ENCODE data around the gene GIT2.

The GIT2 gene

DNA sequence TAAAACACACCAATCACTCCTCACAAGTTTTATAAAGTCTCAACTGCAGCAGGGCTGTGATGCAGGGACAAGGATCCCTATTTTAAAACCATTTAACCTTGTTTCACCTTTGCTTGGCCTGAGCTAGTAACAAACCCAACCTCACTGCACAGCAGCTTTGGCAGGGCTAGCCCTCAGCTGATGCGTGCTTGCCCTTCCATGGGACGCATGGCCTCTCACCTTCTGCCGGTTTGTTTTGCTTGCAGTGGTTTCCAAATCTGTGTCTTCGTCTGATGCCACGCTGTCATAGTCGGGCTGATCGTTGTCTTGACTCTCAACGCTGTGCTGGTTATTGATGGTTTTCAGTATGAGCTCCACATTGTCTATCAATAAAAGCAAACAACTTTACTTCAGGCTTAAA, 43.3 kb downstream of the GIT2 start:
- Histone ChIP-seq H3K27ac (ENCODE audit: low read depth, low read length) (no peak overlapping the region), H3K4me1 (ENCODE audit: insufficient read depth, low read length) (peaks cover 27% of the 10 kb centered on the region), H3K9ac (ENCODE audit: low read length) (no peak overlapping the region), H3K4me3 (ENCODE audit: low read depth in 1 of 2, low read length in 2 of 2) (no peak overlapping the region), H3K36me3 (ENCODE audit: insufficient read depth, low read length) (peaks cover 30% of the 10 kb centered on the region), H3K27me3 (ENCODE audit: control insufficient read depth in 1 of 2, insufficient read depth in 2 of 2, low read length in 2 of 2) (no peaks in the 10 kb centered on the region), H3K9me3 (ENCODE audit: low read length) (no peaks in the 10 kb centered on the region)

DNA sequence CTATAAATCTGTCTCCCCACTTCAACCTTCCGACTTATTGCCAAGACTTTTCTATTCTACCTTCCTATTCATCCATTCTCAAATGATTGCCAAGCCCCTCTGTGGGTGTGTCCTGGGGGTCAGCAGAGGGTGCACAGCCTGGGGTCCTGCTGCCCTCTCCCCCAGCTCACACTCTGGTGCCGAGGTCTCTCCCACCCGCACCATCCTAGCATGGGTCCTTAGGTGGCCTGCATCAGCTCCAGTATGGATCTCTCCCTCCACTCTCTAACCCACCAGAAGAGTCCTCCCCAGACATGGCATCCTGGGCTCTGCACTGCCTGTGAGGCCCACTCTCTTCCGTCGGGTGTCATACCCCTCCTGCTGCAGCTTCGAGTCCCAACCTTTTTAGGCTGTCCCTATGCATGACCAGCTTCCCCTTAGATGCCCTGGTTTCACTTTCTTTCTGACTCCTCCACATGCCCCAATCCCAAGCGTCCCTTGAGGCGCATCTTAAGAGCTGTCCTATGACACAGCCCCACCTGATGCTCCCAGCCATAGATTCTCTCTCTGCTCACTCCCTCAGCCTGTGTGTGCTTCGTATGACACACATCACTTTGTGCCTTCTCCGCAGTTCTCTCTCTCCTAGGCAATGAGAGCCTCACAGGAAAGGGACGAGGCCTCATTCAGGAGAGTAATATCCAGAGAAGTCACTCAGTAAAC, 43.9 kb downstream of the GIT2 start:
- Histone ChIP-seq H3K4me1 (ENCODE audit: insufficient read depth, low read length) (peaks cover 33% of the 10 kb centered on the region), H3K27ac (ENCODE audit: low read depth, low read length) (no peak overlapping the region), H3K36me3 (ENCODE audit: insufficient read depth, low read length) (peaks cover 30% of the 10 kb centered on the region), H3K4me3 (ENCODE audit: low read depth in 1 of 2, low read length in 2 of 2) (no peak overlapping the region), H3K27me3 (ENCODE audit: control insufficient read depth in 1 of 2, insufficient read depth in 2 of 2, low read length in 2 of 2) (no peaks in the 10 kb centered on the region), H3K9ac (ENCODE audit: low read length) (no peak overlapping the region), H3K9me3 (ENCODE audit: low read length) (no peaks in the 10 kb centered on the region)

DNA sequence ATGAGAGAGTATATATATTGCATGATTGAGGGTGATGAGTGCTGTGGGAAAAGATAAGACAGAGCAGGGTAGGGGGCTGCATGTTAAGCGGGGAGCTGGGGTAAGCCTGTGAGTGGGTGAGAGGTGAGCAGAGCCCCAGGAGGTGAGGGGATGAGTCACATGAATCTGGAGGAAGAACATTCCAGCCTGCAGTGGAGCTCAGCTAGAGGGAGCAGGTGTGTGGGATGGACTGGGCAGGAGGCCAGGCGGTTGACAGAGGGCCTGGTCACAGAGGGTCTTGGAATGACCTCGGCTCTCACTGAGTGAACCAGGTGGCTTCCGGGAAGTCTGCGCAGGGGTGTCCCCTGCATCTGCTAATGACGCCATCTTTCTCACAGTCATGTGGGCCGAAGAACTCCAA, 44.4 kb downstream of the GIT2 start:
- Histone ChIP-seq H3K9me3 (ENCODE audit: low read length) (no peaks in the 10 kb centered on the region), H3K27me3 (ENCODE audit: control insufficient read depth in 1 of 2, insufficient read depth in 2 of 2, low read length in 2 of 2) (no peaks in the 10 kb centered on the region), H3K27ac (ENCODE audit: low read depth, low read length) (no peak overlapping the region), H3K36me3 (ENCODE audit: insufficient read depth, low read length) (peaks cover 30% of the 10 kb centered on the region), H3K4me1 (ENCODE audit: insufficient read depth, low read length) (peaks cover 38% of the 10 kb centered on the region), H3K9ac (ENCODE audit: low read length) (no peak overlapping the region), H3K4me3 (ENCODE audit: low read depth in 1 of 2, low read length in 2 of 2) (no peak overlapping the region)

DNA sequence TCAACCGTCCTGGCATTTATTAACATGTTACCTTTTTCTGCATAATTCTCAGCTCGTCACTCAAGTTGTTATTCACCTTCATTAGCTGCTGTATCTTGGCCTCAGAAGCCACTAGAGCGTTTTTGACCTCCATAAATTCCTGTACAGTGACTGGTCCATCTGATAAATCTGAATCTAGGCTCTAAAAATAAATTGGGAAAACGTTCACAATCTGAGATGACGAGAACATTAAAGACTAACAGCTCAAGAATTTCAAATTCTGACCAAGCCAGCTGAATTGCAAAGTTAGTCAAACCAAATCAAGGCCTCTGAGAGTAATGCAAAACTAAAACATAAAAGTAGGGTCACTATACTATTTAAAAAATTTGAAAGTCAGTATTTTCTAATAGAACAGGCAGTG, 45.0 kb downstream of the GIT2 start:
- no peak overlapping the region for H3K9ac ChIP-seq (ENCODE audit: low read length)
- no peak overlapping the region for H3K4me3 ChIP-seq (ENCODE audit: low read depth in 1 of 2, low read length in 2 of 2)
- peaks cover 30% of the 10 kb centered on the region for H3K36me3 ChIP-seq (ENCODE audit: insufficient read depth, low read length)
- no peaks in the 10 kb centered on the region for H3K9me3 ChIP-seq (ENCODE audit: low read length)
- peaks cover 43% of the 10 kb centered on the region for H3K4me1 ChIP-seq (ENCODE audit: insufficient read depth, low read length)
- peak overlapping the region; percentile 4 for H3K27ac ChIP-seq (ENCODE audit: low read depth, low read length)
- no peaks in the 10 kb centered on the region for H3K27me3 ChIP-seq (ENCODE audit: control insufficient read depth in 1 of 2, insufficient read depth in 2 of 2, low read length in 2 of 2)

DNA sequence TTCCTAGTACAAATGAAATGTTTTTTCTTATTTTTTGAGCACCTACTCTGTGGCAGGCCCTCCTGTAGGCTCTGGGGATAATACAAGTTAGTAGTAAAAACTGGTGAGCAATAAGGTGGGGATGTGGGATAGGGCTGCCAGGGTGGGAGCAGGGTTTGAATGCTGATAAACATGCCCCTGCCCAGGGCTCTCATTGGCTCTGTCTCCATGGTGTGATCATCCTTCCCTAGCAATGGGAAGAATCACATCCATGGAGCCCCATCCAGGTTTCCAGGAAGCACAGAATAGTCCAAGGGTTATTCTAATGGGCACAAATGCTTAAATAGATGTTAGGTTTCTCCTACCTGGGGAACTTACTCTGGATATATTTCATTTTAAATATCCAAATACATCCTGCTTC, 45.5 kb downstream of the GIT2 start:
- no peak overlapping the region for H3K9ac ChIP-seq (ENCODE audit: low read length)

DNA sequence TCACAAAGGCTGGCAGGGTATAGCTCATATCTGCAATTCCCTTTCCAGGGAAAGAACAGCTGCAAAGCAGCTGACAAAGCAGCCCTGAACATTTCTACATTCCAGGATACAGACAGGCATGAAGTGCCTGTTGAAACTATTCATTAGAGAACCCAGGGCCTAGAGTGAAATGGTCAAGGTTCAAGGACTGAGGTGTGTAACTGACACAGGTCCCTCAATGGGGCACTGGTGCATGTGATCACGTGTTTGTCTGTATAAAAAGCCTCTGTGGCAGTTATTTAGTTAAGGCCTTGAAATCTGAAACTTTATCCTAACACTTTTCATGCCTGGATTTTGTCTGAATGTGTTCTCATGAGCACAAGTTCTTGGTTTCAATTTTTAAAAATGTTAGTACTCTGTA, 47.1 kb downstream of the GIT2 start:
- Histone ChIP-seq H3K9ac (ENCODE audit: low read length) (no peak overlapping the region), H3K27ac (ENCODE audit: low read depth, low read length) (peak overlapping the region; percentile 45), H3K36me3 (ENCODE audit: insufficient read depth, low read length) (peaks cover 40% of the 10 kb centered on the region)

More for the DNA sequence above, 45.5 kb downstream of the GIT2 start:
- no peak overlapping the region for H3K4me3 ChIP-seq (ENCODE audit: low read depth in 1 of 2, low read length in 2 of 2)
- H3K4me1 ChIP-seq (ENCODE audit: insufficient read depth, low read length): peaks cover 43% of the 10 kb centered on the region
- no peaks in the 10 kb centered on the region for H3K9me3 ChIP-seq (ENCODE audit: low read length)
- H3K36me3 ChIP-seq (ENCODE audit: insufficient read depth, low read length): peaks cover 30% of the 10 kb centered on the region
- H3K27me3 ChIP-seq (ENCODE audit: control insufficient read depth in 1 of 2, insufficient read depth in 2 of 2, low read length in 2 of 2): no peaks in the 10 kb centered on the region
- peak overlapping the region; percentile 4 for H3K27ac ChIP-seq (ENCODE audit: low read depth, low read length)

DNA sequence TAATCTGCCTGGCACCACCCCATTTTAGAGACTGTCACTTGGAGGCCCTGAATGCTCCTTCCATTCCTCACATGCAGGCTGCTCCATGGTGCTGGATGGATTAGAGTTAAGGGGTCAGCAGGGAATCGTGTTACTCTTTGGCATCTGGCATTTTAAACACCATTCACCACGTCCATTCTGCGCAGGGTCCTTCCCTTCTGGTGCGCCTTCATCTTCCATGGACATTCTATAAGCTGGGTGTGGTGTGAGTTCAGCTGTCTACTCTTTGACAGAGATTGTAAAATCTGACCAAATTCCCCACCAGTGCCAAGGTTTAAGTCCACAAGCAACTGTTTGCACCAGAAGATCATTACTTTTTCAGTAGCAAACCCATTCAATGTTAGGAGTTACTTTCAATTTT, 47.8 kb downstream of the GIT2 start:
- H3K27ac ChIP-seq (ENCODE audit: low read depth, low read length): peak overlapping the region; percentile 54

More for the DNA sequence above, 47.1 kb downstream of the GIT2 start:
- Histone ChIP-seq H3K4me3 (ENCODE audit: low read depth in 1 of 2, low read length in 2 of 2) (no peak overlapping the region), H3K27me3 (ENCODE audit: control insufficient read depth in 1 of 2, insufficient read depth in 2 of 2, low read length in 2 of 2) (no peaks in the 10 kb centered on the region), H3K9me3 (ENCODE audit: low read length) (no peaks in the 10 kb centered on the region), H3K4me1 (ENCODE audit: insufficient read depth, low read length) (peaks cover 50% of the 10 kb centered on the region)

DNA sequence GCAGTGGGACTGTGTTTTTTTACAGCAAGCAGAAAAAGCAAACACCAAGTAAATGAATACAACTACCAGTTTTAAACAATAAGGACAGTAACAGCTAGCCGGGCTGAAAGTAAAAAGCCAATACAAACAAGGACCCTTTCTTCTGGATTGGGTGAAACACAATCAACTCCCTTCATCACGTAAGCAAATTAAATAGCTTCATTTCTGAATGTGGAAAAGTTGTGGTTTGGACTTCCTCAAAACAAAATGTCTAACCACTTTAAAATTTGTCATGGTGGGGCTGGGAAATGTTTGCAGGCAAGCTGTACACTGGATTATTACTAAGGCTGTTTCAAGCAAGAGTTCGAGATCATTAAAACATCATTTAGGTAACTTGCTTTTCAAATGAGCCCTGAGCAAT, 48.6 kb downstream of the GIT2 start:
- H3K4me1 ChIP-seq (ENCODE audit: insufficient read depth, low read length): peaks cover 50% of the 10 kb centered on the region
- no peak overlapping the region for H3K9ac ChIP-seq (ENCODE audit: low read length)
- peak overlapping the region in 1 of 2 donors; percentile 4 for H3K4me3 ChIP-seq (ENCODE audit: low read depth in 1 of 2, low read length in 2 of 2)
- H3K27ac ChIP-seq (ENCODE audit: low read depth, low read length): peak overlapping the region; percentile 16
- peaks cover 29% of the 10 kb centered on the region for H3K36me3 ChIP-seq (ENCODE audit: insufficient read depth, low read length)
- no peaks in the 10 kb centered on the region for H3K27me3 ChIP-seq (ENCODE audit: control insufficient read depth in 1 of 2, insufficient read depth in 2 of 2, low read length in 2 of 2)
- H3K9me3 ChIP-seq (ENCODE audit: low read length): no peaks in the 10 kb centered on the region

More for the DNA sequence above, 47.8 kb downstream of the GIT2 start:
- Histone ChIP-seq H3K9ac (ENCODE audit: low read length) (no peak overlapping the region), H3K9me3 (ENCODE audit: low read length) (no peaks in the 10 kb centered on the region), H3K4me3 (ENCODE audit: low read depth in 1 of 2, low read length in 2 of 2) (no peak overlapping the region), H3K4me1 (ENCODE audit: insufficient read depth, low read length) (peaks cover 50% of the 10 kb centered on the region), H3K27me3 (ENCODE audit: control insufficient read depth in 1 of 2, insufficient read depth in 2 of 2, low read length in 2 of 2) (no peaks in the 10 kb centered on the region), H3K36me3 (ENCODE audit: insufficient read depth, low read length) (peaks cover 37% of the 10 kb centered on the region)

DNA sequence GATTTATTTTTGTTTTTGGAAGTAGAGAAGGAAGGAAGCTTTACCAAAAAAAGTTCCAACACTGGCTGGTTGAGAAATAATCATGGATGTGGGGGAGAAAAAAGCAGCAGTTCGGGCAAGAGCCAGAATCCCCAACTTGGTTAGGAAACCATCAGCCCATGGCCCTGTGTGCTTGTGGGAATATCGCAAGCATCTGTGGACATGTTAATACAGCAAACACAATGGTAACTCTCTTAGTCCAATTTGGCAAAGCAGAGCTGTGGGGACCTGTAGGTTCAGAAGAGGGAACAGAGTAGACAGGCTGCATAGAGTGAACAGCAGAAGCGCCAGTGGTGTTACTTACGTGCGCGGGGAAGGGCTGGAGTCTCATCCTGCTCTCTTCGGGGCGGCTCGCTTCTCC, 49.3 kb downstream of the GIT2 start:
- H3K4me1 ChIP-seq (ENCODE audit: insufficient read depth, low read length): peaks cover 50% of the 10 kb centered on the region
- H3K4me3 ChIP-seq (ENCODE audit: low read depth in 1 of 2, low read length in 2 of 2): no peak overlapping the region
- no peaks in the 10 kb centered on the region for H3K27me3 ChIP-seq (ENCODE audit: control insufficient read depth in 1 of 2, insufficient read depth in 2 of 2, low read length in 2 of 2)
- H3K27ac ChIP-seq (ENCODE audit: low read depth, low read length): peak overlapping the region; percentile 16
- no peak overlapping the region for H3K9ac ChIP-seq (ENCODE audit: low read length)
- peaks cover 23% of the 10 kb centered on the region for H3K36me3 ChIP-seq (ENCODE audit: insufficient read depth, low read length)
- no peaks in the 10 kb centered on the region for H3K9me3 ChIP-seq (ENCODE audit: low read length)

DNA sequence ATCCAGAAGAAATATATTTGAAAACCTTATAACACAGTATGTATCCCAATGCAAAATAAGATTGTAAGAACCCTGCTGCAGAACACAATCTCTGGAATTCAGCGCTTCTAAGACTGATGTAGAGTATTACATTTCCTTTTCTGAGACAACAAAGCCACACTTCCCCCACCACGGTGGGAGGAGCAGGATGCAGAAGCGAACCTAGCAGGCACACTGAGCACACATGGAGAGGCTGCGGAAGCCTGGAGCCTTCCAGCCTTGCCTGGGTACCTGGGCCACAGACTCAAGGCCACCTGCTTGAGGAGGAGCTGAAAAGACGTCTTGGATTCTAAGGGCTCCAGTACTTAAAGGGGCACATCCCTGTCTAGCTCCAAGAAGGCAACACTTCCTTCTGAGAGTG, 49.7 kb downstream of the GIT2 start:
- no peaks in the 10 kb centered on the region for H3K27me3 ChIP-seq (ENCODE audit: control insufficient read depth in 1 of 2, insufficient read depth in 2 of 2, low read length in 2 of 2)
- H3K4me3 ChIP-seq (ENCODE audit: low read depth in 1 of 2, low read length in 2 of 2): no peak overlapping the region
- H3K36me3 ChIP-seq (ENCODE audit: insufficient read depth, low read length): peaks cover 19% of the 10 kb centered on the region
- no peak overlapping the region for H3K9ac ChIP-seq (ENCODE audit: low read length)
- no peak overlapping the region for H3K27ac ChIP-seq (ENCODE audit: low read depth, low read length)
- peaks cover 50% of the 10 kb centered on the region for H3K4me1 ChIP-seq (ENCODE audit: insufficient read depth, low read length)
- H3K9me3 ChIP-seq (ENCODE audit: low read length): no peaks in the 10 kb centered on the region

DNA sequence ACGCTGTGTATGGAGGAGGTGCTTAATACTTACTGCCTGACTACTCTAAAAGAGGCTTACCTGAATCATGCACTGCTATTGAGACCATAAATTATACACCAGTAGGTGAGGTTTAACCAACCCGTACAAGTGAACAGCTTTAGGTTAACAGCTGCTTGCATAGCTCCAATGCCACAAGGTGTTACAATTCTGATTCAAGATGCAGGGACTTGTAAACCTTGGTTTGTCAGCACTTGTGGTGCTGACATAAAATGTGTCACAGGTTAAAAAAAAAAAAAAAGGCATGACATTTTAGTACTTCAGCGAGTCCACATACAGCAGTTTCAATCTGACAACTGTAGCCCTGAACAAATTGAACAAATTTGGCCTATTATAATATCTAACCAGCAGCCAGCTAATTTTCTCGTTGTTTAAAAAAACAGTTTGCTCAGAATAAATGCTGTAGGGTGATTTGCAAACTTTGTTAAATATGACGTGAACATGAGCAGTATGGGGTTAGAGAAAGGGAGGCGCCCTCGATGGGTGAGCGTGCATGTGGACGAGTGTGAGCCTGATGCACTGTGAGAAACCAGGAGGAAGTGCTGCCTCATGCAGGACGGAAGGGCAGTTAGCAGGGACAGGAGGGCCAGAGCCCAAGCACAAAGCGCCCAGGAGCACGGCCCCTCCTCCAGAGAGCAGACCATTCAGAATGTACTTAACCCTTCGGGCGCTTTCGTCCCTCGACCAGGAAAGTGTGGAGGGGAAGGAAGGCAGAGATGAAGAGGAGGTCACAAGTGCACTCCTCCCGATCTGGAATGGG, 51.4 kb downstream of the GIT2 start:
- Histone ChIP-seq H3K36me3 (ENCODE audit: insufficient read depth, low read length) (peaks cover 10% of the 10 kb centered on the region), H3K27ac (ENCODE audit: low read depth, low read length) (no peak overlapping the region), H3K4me3 (ENCODE audit: low read depth in 1 of 2, low read length in 2 of 2) (no peak overlapping the region), H3K9me3 (ENCODE audit: low read length) (no peaks in the 10 kb centered on the region), H3K4me1 (ENCODE audit: insufficient read depth, low read length) (peaks cover 53% of the 10 kb centered on the region), H3K27me3 (ENCODE audit: control insufficient read depth in 1 of 2, insufficient read depth in 2 of 2, low read length in 2 of 2) (no peaks in the 10 kb centered on the region), H3K9ac (ENCODE audit: low read length) (no peak overlapping the region)
